Measurements from ENCODE around the gene PCCA. TPM values are rescaled to one million over a fixed set of nuclear protein-coding genes. Genes with fewer than 3 reads are reported as not detected.

PCCA gene
- total RNA-seq, 2 donors from 2014 or later: 7.2 to 14.6 TPM

GRCh38 chr13:100491164-100491842 is 402.4 kb downstream of the PCCA start:
- H3K27me3 Mint-ChIP-seq: no peaks in the 10 kb centered on the region
- H3K4me3 Mint-ChIP-seq: no peak overlapping the region
- no peaks in the 10 kb centered on the region for H3K9me3 Mint-ChIP-seq
- no peak overlapping the region for H3K27ac Mint-ChIP-seq
- ATAC-seq (replicated peaks): no peak
- no peaks in the 10 kb centered on the region for H3K36me3 Mint-ChIP-seq (ENCODE audit: low read depth)
- H3K4me1 Mint-ChIP-seq: no peaks in the 10 kb centered on the region

- H3K9me3 Mint-ChIP-seq: no peaks in the 10 kb centered on the region
- H3K4me3 Mint-ChIP-seq: no peak overlapping the region
- H3K27ac Mint-ChIP-seq: no peak overlapping the region
- no peaks in the 10 kb centered on the region for H3K27me3 Mint-ChIP-seq
- no peak for ATAC-seq (replicated peaks)
- H3K36me3 Mint-ChIP-seq (ENCODE audit: low read depth): no peaks in the 10 kb centered on the region
- H3K4me1 Mint-ChIP-seq: no peaks in the 10 kb centered on the region
Measured at GRCh38 chr13:100493418-100493817, 404.5 kb downstream of the PCCA start.

- no peaks in the 10 kb centered on the region for H3K4me1 Mint-ChIP-seq
Measured at GRCh38 chr13:100495455-100495854, 406.6 kb downstream of the PCCA start.

GRCh38 chr13:100497389-100497788 is 408.5 kb downstream of the PCCA start:
- Mint-ChIP-seq H3K4me1 (peaks cover under 1% of the 10 kb centered on the region), H3K9me3 (no peaks in the 10 kb centered on the region), H3K27me3 (peaks cover under 1% of the 10 kb centered on the region), H3K4me3 (no peak overlapping the region), H3K36me3 (ENCODE audit: low read depth) (no peaks in the 10 kb centered on the region), H3K27ac (no peak overlapping the region)
- no peak for ATAC-seq (replicated peaks)

More at GRCh38 chr13:100495455-100495854, 406.6 kb downstream of the PCCA start:
- no peaks in the 10 kb centered on the region for H3K9me3 Mint-ChIP-seq
- no peak overlapping the region for H3K4me3 Mint-ChIP-seq
- H3K27ac Mint-ChIP-seq: no peak overlapping the region
- no peak for ATAC-seq (replicated peaks)
- H3K36me3 Mint-ChIP-seq (ENCODE audit: low read depth): no peaks in the 10 kb centered on the region
- no peaks in the 10 kb centered on the region for H3K27me3 Mint-ChIP-seq

- H3K27ac Mint-ChIP-seq: no peak overlapping the region
- no peak for ATAC-seq (replicated peaks)
- H3K4me3 Mint-ChIP-seq: no peak overlapping the region
- peaks cover 19% of the 10 kb centered on the region for H3K4me1 Mint-ChIP-seq
- no peaks in the 10 kb centered on the region for H3K9me3 Mint-ChIP-seq
- no peaks in the 10 kb centered on the region for H3K36me3 Mint-ChIP-seq (ENCODE audit: low read depth)
- H3K27me3 Mint-ChIP-seq: peaks cover 5% of the 10 kb centered on the region
Measured at GRCh38 chr13:100502446-100502845, 413.6 kb downstream of the PCCA start.

GRCh38 chr13:100503622-100504021 is 414.7 kb downstream of the PCCA start:
- H3K4me3 Mint-ChIP-seq: no peak overlapping the region
- peaks cover 5% of the 10 kb centered on the region for H3K27me3 Mint-ChIP-seq
- ATAC-seq (replicated peaks): no peak
- no peaks in the 10 kb centered on the region for H3K36me3 Mint-ChIP-seq (ENCODE audit: low read depth)
- peaks cover 19% of the 10 kb centered on the region for H3K4me1 Mint-ChIP-seq
- no peaks in the 10 kb centered on the region for H3K9me3 Mint-ChIP-seq
- no peak overlapping the region for H3K27ac Mint-ChIP-seq

GRCh38 chr13:100506154-100506553 is 417.3 kb downstream of the PCCA start:
- Mint-ChIP-seq H3K36me3 (ENCODE audit: low read depth) (no peaks in the 10 kb centered on the region), H3K27ac (peak overlapping the region; percentile 46), H3K4me1 (peaks cover 19% of the 10 kb centered on the region), H3K4me3 (peak overlapping the region; percentile 64), H3K27me3 (peaks cover 9% of the 10 kb centered on the region), H3K9me3 (no peaks in the 10 kb centered on the region)
- ATAC-seq (replicated peaks): peak; percentile 90

- no peaks in the 10 kb centered on the region for H3K9me3 Mint-ChIP-seq
- H3K4me1 Mint-ChIP-seq: peaks cover 19% of the 10 kb centered on the region
Measured at GRCh38 chr13:100506600-100507422, 417.9 kb downstream of the PCCA start.

GRCh38 chr13:100508455-100508854 is 419.6 kb downstream of the PCCA start:
- H3K36me3 Mint-ChIP-seq (ENCODE audit: low read depth): no peaks in the 10 kb centered on the region
- no peak overlapping the region for H3K4me3 Mint-ChIP-seq
- H3K27ac Mint-ChIP-seq: no peak overlapping the region
- peaks cover 13% of the 10 kb centered on the region for H3K4me1 Mint-ChIP-seq
- no peak for ATAC-seq (replicated peaks)
- H3K27me3 Mint-ChIP-seq: peaks cover 3% of the 10 kb centered on the region
- no peaks in the 10 kb centered on the region for H3K9me3 Mint-ChIP-seq

More at GRCh38 chr13:100506600-100507422, 417.9 kb downstream of the PCCA start:
- peaks cover 9% of the 10 kb centered on the region for H3K27me3 Mint-ChIP-seq
- no peaks in the 10 kb centered on the region for H3K36me3 Mint-ChIP-seq (ENCODE audit: low read depth)
- H3K27ac Mint-ChIP-seq: peak overlapping the region; percentile 46
- peak overlapping the region; percentile 64 for H3K4me3 Mint-ChIP-seq
- peak; percentile 74 for ATAC-seq (replicated peaks)

- H3K9me3 Mint-ChIP-seq: no peaks in the 10 kb centered on the region
- no peaks in the 10 kb centered on the region for H3K36me3 Mint-ChIP-seq (ENCODE audit: low read depth)
- ATAC-seq (replicated peaks): no peak
- no peak overlapping the region for H3K27ac Mint-ChIP-seq
- peaks cover 3% of the 10 kb centered on the region for H3K27me3 Mint-ChIP-seq
- no peak overlapping the region for H3K4me3 Mint-ChIP-seq
- peaks cover 13% of the 10 kb centered on the region for H3K4me1 Mint-ChIP-seq
Measured at GRCh38 chr13:100508996-100509395, 420.1 kb downstream of the PCCA start.

GRCh38 chr13:100510208-100510957 is 421.5 kb downstream of the PCCA start:
- H3K27me3 Mint-ChIP-seq: peaks cover 7% of the 10 kb centered on the region
- H3K36me3 Mint-ChIP-seq (ENCODE audit: low read depth): no peaks in the 10 kb centered on the region
- no peak for ATAC-seq (replicated peaks)
- peaks cover 13% of the 10 kb centered on the region for H3K4me1 Mint-ChIP-seq
- H3K9me3 Mint-ChIP-seq: no peaks in the 10 kb centered on the region
- H3K4me3 Mint-ChIP-seq: no peak overlapping the region
- no peak overlapping the region for H3K27ac Mint-ChIP-seq

- no peaks in the 10 kb centered on the region for H3K36me3 Mint-ChIP-seq (ENCODE audit: low read depth)
- no peak overlapping the region for H3K27ac Mint-ChIP-seq
- peaks cover 8% of the 10 kb centered on the region for H3K27me3 Mint-ChIP-seq
- peaks cover 5% of the 10 kb centered on the region for H3K4me1 Mint-ChIP-seq
- no peak overlapping the region for H3K4me3 Mint-ChIP-seq
- ATAC-seq (replicated peaks): no peak
- H3K9me3 Mint-ChIP-seq: no peaks in the 10 kb centered on the region
Measured at GRCh38 chr13:100511466-100511865, 422.6 kb downstream of the PCCA start.

- Mint-ChIP-seq H3K4me1 (peaks cover 2% of the 10 kb centered on the region), H3K27me3 (peaks cover 11% of the 10 kb centered on the region), H3K27ac (no peak overlapping the region), H3K36me3 (ENCODE audit: low read depth) (no peaks in the 10 kb centered on the region), H3K4me3 (no peak overlapping the region), H3K9me3 (no peaks in the 10 kb centered on the region)
- ATAC-seq (replicated peaks): no peak
Measured at GRCh38 chr13:100512422-100512821, 423.5 kb downstream of the PCCA start.

GRCh38 chr13:100513171-100513570 is 424.3 kb downstream of the PCCA start:
- Mint-ChIP-seq H3K9me3 (no peaks in the 10 kb centered on the region), H3K27ac (no peak overlapping the region), H3K36me3 (ENCODE audit: low read depth) (no peaks in the 10 kb centered on the region), H3K27me3 (peaks cover 11% of the 10 kb centered on the region), H3K4me3 (no peak overlapping the region), H3K4me1 (peaks cover 8% of the 10 kb centered on the region)
- ATAC-seq (replicated peaks): no peak
